H1 (cell line): Measurements from ENCODE around the gene DNER. TPM values are rescaled to one million over a fixed set of nuclear protein-coding genes. Genes with fewer than 3 reads are reported as not detected.

Experiments
- CTCF ChIA-PET: fragments of 300-600 bp; sonication (Branson Sonifier 250); formaldehyde crosslinking; loops from one replicate; lab custom pipeline; 2021; ENCODE audit not compliant: partially characterized antibody; lab: Charles Lee
- POLR2A ChIA-PET: fragments of 300-600 bp; sonication (Branson Sonifier 250); formaldehyde crosslinking; loops from one replicate; lab custom pipeline; 2021; ENCODE audit warnings: inconsistent platforms; ENCODE audit not compliant: partially characterized antibody; lab: Charles Lee
- DNase-seq, 2 experiments: peaks; one replicate each; pipeline versions ENCODE4 v3.0.0 to v3.0.0-alpha.2; 2010 to 2022; ENCODE audit warnings: low spot score in 2 of 2, low read depth in 1 of 2, mixed read lengths in 1 of 2
- FAIRE-seq: peaks from 2 replicates; lab custom pipeline; 2011; peaks lifted over from hg19 to GRCh38; lab: Jason Lieb, UNC
- H2AFZ ChIP-seq: 2 replicates; pipeline ENCODE4 v1.8.1; 2012; ENCODE audit warnings: low read length, inconsistent platforms
- H2AK5ac ChIP-seq: 2 replicates; pipeline ENCODE4 v1.6.1; 2013; ENCODE audit warnings: low read depth, low read length
- H2BK120ac ChIP-seq: replicated peaks from 2 replicates; pipeline ENCODE3; 2013; ENCODE audit warnings: low read depth, low read length, inconsistent platforms
- H2BK12ac ChIP-seq: 2 replicates; pipeline ENCODE4 v1.6.1; 2013; ENCODE audit warnings: low read depth, low read length
- H2BK15ac ChIP-seq: 2 replicates; pipeline ENCODE4 v1.6.1; 2013; ENCODE audit warnings: low read length
- H2BK20ac ChIP-seq: 2 replicates; pipeline ENCODE4 v1.6.1; 2013; ENCODE audit warnings: low read length
- H2BK5ac ChIP-seq: 2 replicates; pipeline ENCODE4 v1.6.1; 2013; ENCODE audit warnings: low read depth, low read length
- H3K14ac ChIP-seq: 2 replicates; pipeline ENCODE4 v1.6.1; 2013; ENCODE audit warnings: inconsistent platforms; ENCODE audit not compliant: insufficient read length
- H3K18ac ChIP-seq: 2 replicates; pipeline ENCODE4 v1.6.1; 2013; ENCODE audit warnings: low read length; ENCODE audit errors: extremely low read depth
- H3K23ac ChIP-seq: 2 replicates; pipeline ENCODE4 v1.6.1; 2013; ENCODE audit warnings: inconsistent platforms; ENCODE audit not compliant: insufficient read length
- H3K23me2 ChIP-seq: 2 replicates; pipeline ENCODE4 v1.6.1; 2013; ENCODE audit warnings: low read depth, low read length
- H3K27ac ChIP-seq: 2 replicates; pipeline ENCODE4 v1.6.1; 2011; ENCODE audit warnings: low read depth, low read length, inconsistent platforms
- H3K27me3 ChIP-seq, 4 experiments: replicated peaks in 1 of 4; 1 replicate in 1 of 4; 2 replicates in 3 of 4; pipeline versions ENCODE4 v1.6.1 to v1.8.1; 2011 to 2013; ENCODE audit warnings: low read length in 3 of 4, mild to moderate bottlenecking in 3 of 4, inconsistent platforms in 2 of 4, mixed read lengths in 2 of 4, moderate library complexity in 1 of 4; ENCODE audit not compliant: control insufficient read depth in 3 of 4, insufficient read depth in 3 of 4; ENCODE audit errors: extremely low read depth in 1 of 4
- H3K36me3 ChIP-seq, 4 experiments: 2 replicates each; pipeline versions ENCODE4 v1.6.1 to v1.8.1; 2011 to 2013; ENCODE audit warnings: mild to moderate bottlenecking in 4 of 4, low read length in 3 of 4, moderate library complexity in 2 of 4, control low read depth in 1 of 4, inconsistent platforms in 1 of 4; ENCODE audit not compliant: insufficient read depth in 4 of 4, control insufficient read depth in 2 of 4
- H3K4ac ChIP-seq: replicated peaks from 2 replicates; pipeline ENCODE3; 2013; ENCODE audit warnings: low read length, low read depth, mixed read lengths, inconsistent platforms; ENCODE audit not compliant: insufficient read length
- H3K4me1 ChIP-seq, 4 experiments: replicated peaks in 1 of 4; 1 replicate in 1 of 4; 2 replicates in 3 of 4; pipeline versions ENCODE4 v1.6.1 to v1.8.1; 2011 to 2013; ENCODE audit warnings: low read length in 3 of 4, inconsistent platforms in 2 of 4, mixed read lengths in 1 of 4; ENCODE audit not compliant: insufficient read depth in 4 of 4, control insufficient read depth in 3 of 4
- H3K4me2 ChIP-seq, 2 experiments: 2 replicates each; pipeline versions ENCODE4 v1.6.1 to v1.8.1; 2011 to 2013; ENCODE audit warnings: low read depth in 2 of 2, low read length in 2 of 2, control low read depth in 1 of 2, inconsistent platforms in 1 of 2, mild to moderate bottlenecking in 1 of 2; ENCODE audit not compliant: insufficient read depth in 1 of 2
- H3K4me3 ChIP-seq, 4 experiments: fragments of 200-600, 300-600 bp in 1 of 4; sonication (generic), shearing (Covaris generic), sonication (Bioruptor Twin) in 1 of 4; 2 replicates each; pipeline versions ENCODE4 v1.5.1 to v1.8.1; 2011 to 2016; ENCODE audit warnings: low read length in 4 of 4, low read depth in 3 of 4, control low read depth in 2 of 4, inconsistent platforms in 2 of 4, mild to moderate bottlenecking in 2 of 4, mixed read lengths in 1 of 4, moderate library complexity in 1 of 4; ENCODE audit not compliant: insufficient read depth in 2 of 4; ENCODE audit errors: extremely low read depth in 1 of 4
- H3K56ac ChIP-seq: replicated peaks from 2 replicates; pipeline ENCODE3; 2013; ENCODE audit warnings: low read depth, mild to moderate bottlenecking, mixed read lengths, low read length, inconsistent platforms; ENCODE audit not compliant: insufficient read length
- H3K79me1 ChIP-seq: 2 replicates; pipeline ENCODE4 v1.6.1; 2013; ENCODE audit warnings: low read depth, low read length, control low read depth
- H3K79me2 ChIP-seq, 2 experiments: 2 replicates each; pipeline versions ENCODE4 v1.6.1 to v1.8.1; 2012 to 2013; ENCODE audit warnings: low read length in 2 of 2, mild to moderate bottlenecking in 2 of 2, inconsistent platforms in 1 of 2; ENCODE audit not compliant: insufficient read depth in 2 of 2, control insufficient read depth in 1 of 2
- H3K9ac ChIP-seq, 4 experiments: replicated peaks in 1 of 4; 1 replicate in 1 of 4; 2 replicates in 3 of 4; pipeline versions ENCODE4 v1.6.1 to v1.8.1; 2011 to 2013; ENCODE audit warnings: low read depth in 3 of 4, low read length in 3 of 4, control low read depth in 2 of 4, mild to moderate bottlenecking in 2 of 4, moderate library complexity in 2 of 4, inconsistent platforms in 1 of 4; ENCODE audit errors: extremely low read depth in 1 of 4
- H3K9me3 ChIP-seq, 2 experiments: 2 replicates each; pipeline versions ENCODE4 v1.6.1 to v1.8.1; 2012 to 2013; ENCODE audit warnings: mild to moderate bottlenecking in 2 of 2, moderate library complexity in 2 of 2, control low read depth in 1 of 2, inconsistent platforms in 1 of 2, low read depth in 1 of 2, low read length in 1 of 2, mixed read lengths in 1 of 2; ENCODE audit not compliant: insufficient read depth in 2 of 2
- H4K20me1 ChIP-seq, 2 experiments: replicated peaks in 1 of 2; 2 replicates each; pipeline versions ENCODE3 to v1.8.1; 2011 to 2013; ENCODE audit warnings: inconsistent platforms in 2 of 2, low read length in 2 of 2, mild to moderate bottlenecking in 1 of 2; ENCODE audit not compliant: insufficient read depth in 2 of 2, control insufficient read depth in 1 of 2
- H4K5ac ChIP-seq: 2 replicates; pipeline ENCODE4 v1.6.1; 2013; ENCODE audit warnings: low read length, low read depth, mixed read lengths, inconsistent platforms; ENCODE audit not compliant: insufficient read length
- H4K8ac ChIP-seq: 2 replicates; pipeline ENCODE4 v1.8.0; 2013; ENCODE audit warnings: mild to moderate bottlenecking, moderate library complexity, low read length, inconsistent platforms; ENCODE audit not compliant: insufficient read depth; ENCODE audit errors: extremely low read depth
- H4K91ac ChIP-seq: replicated peaks from 2 replicates; pipeline ENCODE3; 2013; ENCODE audit warnings: low read length, mixed read lengths, inconsistent platforms; ENCODE audit not compliant: insufficient read length
- CBX5 ChIP-seq: fragments of 300-800, 300-1000 bp; sonication (generic); IDR thresholded peaks from 2 replicates; pipeline ENCODE4 v1.7.1; 2016; ENCODE audit warnings: antibody characterized with exemption, low read length, low read depth
- E2F6 ChIP-seq: IDR thresholded peaks from 2 replicates; pipeline ENCODE4 v1.6.1; 2012; ENCODE audit warnings: inconsistent platforms
- JUND ChIP-seq: IDR thresholded peaks from 2 replicates; pipeline ENCODE4 v1.6.1; 2011; ENCODE audit warnings: mild to moderate bottlenecking, improper control_type of control experiment, low read length
- POLR2AphosphoS5 ChIP-seq: IDR thresholded peaks from 2 replicates; pipeline ENCODE4 v1.6.1; 2011; ENCODE audit warnings: low read depth, low read length
- RXRA ChIP-seq: IDR thresholded peaks from 2 replicates; pipeline ENCODE4 v1.6.1; 2011; ENCODE audit warnings: low read depth, mild to moderate bottlenecking, low read length, moderate library complexity; ENCODE audit not compliant: insufficient read depth
- SAP30 ChIP-seq: fragments of 300-600 bp; sonication (generic); IDR thresholded peaks from 2 replicates; pipeline ENCODE4 v1.7.1; 2012; ENCODE audit warnings: low read length, moderate library complexity, mild to moderate bottlenecking, inconsistent platforms; ENCODE audit not compliant: insufficient read depth, insufficient replicate concordance
- TAF1 ChIP-seq: IDR thresholded peaks from 2 replicates; pipeline ENCODE4 v1.6.1; 2011; ENCODE audit warnings: mild to moderate bottlenecking, low read depth, low read length
- USF2 ChIP-seq: IDR thresholded peaks from 2 replicates; pipeline ENCODE4 v1.6.1; 2011; ENCODE audit warnings: low read length, improper control_type of control experiment
- WGBS, 2 experiments: shearing (Covaris generic) in 1 of 2; methylation state at CpG; one replicate each; pipeline versions ENCODE4 v1.1.6 to v1.1.7; 2013 to 2015; ENCODE audit warnings: low lambda C conversion rate in 2 of 2, mixed read lengths in 2 of 2, inconsistent platforms in 1 of 2, low coverage in 1 of 2, missing lambda C conversion rate in 1 of 2; ENCODE audit not compliant: insufficient replicate concordance in 2 of 2, insufficient coverage in 1 of 2, insufficient read length in 1 of 2; ENCODE audit errors: extremely low coverage in 1 of 2, missing lambda C conversion rate in 1 of 2; 5-methylcytosine and 5-hydroxymethylcytosine counted together
- polyA plus RNA-seq, 7 experiments: library from polyadenylated mRNA; depleted of rRNA in 3 of 7; stranded (reverse) in 5 of 7; unstranded in 2 of 7; fragments of >200 nt in 5 of 7; fragments of 200-250 nt in 2 of 7; gene quantifications; 1 replicate in 5 of 7; 2 replicates in 1 of 7; 4 replicates in 1 of 7; pipeline versions ENCODE4 v1.2.1 to v1.2.3, GENCODE V29; 2011 to 2013; ENCODE audit warnings: missing spikeins in 2 of 7, mixed read lengths in 2 of 7
- total RNA-seq: library from RNA; stranded (reverse); fragmentation: NEBNext Ultra II Directional; extraction: Animal tissue kit (Norgen Biotek cat#: 25700); gene quantifications from 2 replicates; pipeline ENCODE4 v1.2.1, GENCODE V29; 2021

Gene DNER
- total and polyA plus RNA-seq, 2 of the 8 experiments (the other 6 are each of a cell fraction or from before 2014, with no cell fraction given) = 6.8 to 16.3 TPM

- no peak for DNase-seq
- H3K4me1 ChIP-seq = no peaks in the 10 kb centered on the region
- WGBS, 2 experiments = 85% methylated on average over 6 of the region's 6 CpGs; no CpG with 5 or more reads in 1 of the 2 experiments
- no peak overlapping the region for H2BK15ac ChIP-seq
- H3K79me1 ChIP-seq = no peaks in the 10 kb centered on the region
- no peaks in the 10 kb centered on the region for H3K79me2 ChIP-seq
- no peak for FAIRE-seq
- no peak overlapping the region for H2BK12ac ChIP-seq
- no peak overlapping the region for H3K4me2 ChIP-seq
- H3K18ac ChIP-seq = no peak overlapping the region
- H4K8ac ChIP-seq = no peak overlapping the region
- no peak overlapping the region for H3K4ac ChIP-seq
- no peak overlapping the region for H2AFZ ChIP-seq
- POLR2A ChIA-PET = no interaction called here
- no peak overlapping the region for H3K14ac ChIP-seq
- H2BK120ac ChIP-seq = no peak overlapping the region
- CTCF ChIA-PET = interaction anchor here (0.5 to 5.2 kb wide), 13 partner anchors 11 to 242 kb away, joined by 3 to 56 read pairs (median 6); no protein-coding TSS in a partner anchor
- H3K27ac ChIP-seq = no peak overlapping the region
- no peak overlapping the region for H3K56ac ChIP-seq
- H3K23ac ChIP-seq = no peak overlapping the region
- no peak overlapping the region for H2BK5ac ChIP-seq
- H3K36me3 ChIP-seq = no peaks in the 10 kb centered on the region
- TF ChIP-seq USF2 (no peak), SAP30 (no peak), CBX5 (no peak), E2F6 (no peak), RXRA (no peak), TAF1 (no peak), JUND (no peak), POLR2AphosphoS5 (no peak)
- H3K9ac ChIP-seq = no peak overlapping the region
- no peak overlapping the region for H2AK5ac ChIP-seq
- no peaks in the 10 kb centered on the region for H3K9me3 ChIP-seq
- H4K91ac ChIP-seq = no peak overlapping the region
- no peak overlapping the region for H2BK20ac ChIP-seq
- no peaks in the 10 kb centered on the region for H3K23me2 ChIP-seq
- H4K20me1 ChIP-seq = no peaks in the 10 kb centered on the region
- no peak overlapping the region for H3K4me3 ChIP-seq
- no peaks in the 10 kb centered on the region for H3K27me3 ChIP-seq
- no peak overlapping the region for H4K5ac ChIP-seq
Measured at GRCh38 chr2:229344151-229344551, 370.2 kb downstream of the DNER start.
